A549 (cell line): ENCODE results near the gene PALM3.

Experiments
- CEBPB ChIP-seq, 2 experiments: fragments of >200 bp in 1 of 2; sonication (Bioruptor Twin) in 1 of 2; formaldehyde crosslinking in 1 of 2; IDR thresholded peaks; 2 replicates each; pipeline ENCODE4 v1.6.1; 2012 to 2016
- CTCF ChIP-seq: fragments of >200 bp; sonication (Bioruptor Twin); formaldehyde crosslinking; IDR thresholded peaks from 3 replicates; pipeline ENCODE4 v1.5.1; 2016
- KDM5A ChIP-seq: fragments of 200-600 bp; sonication (generic); IDR thresholded peaks from 2 replicates; pipeline ENCODE4 v1.6.1; 2016; ENCODE audit warnings: antibody characterized with exemption, mild to moderate bottlenecking
- PBX3 ChIP-seq: IDR thresholded peaks from 2 replicates; pipeline ENCODE4 v1.6.1; 2012
- POLR2A ChIP-seq: IDR thresholded peaks from 2 replicates; pipeline ENCODE4 v1.6.1; 2012; ENCODE audit warnings: mild to moderate bottlenecking, low read length
- POLR2AphosphoS2 ChIP-seq: conservative IDR thresholded peaks from 2 replicates; pipeline ENCODE4 v1.6.1; 2012; ENCODE audit warnings: low read length, improper control_type of control experiment, inconsistent platforms

GRCh38 chr19:14062558-14062855, 631 bp upstream of the PALM3 start:
- no peak for TF ChIP-seq KDM5A
- TF ChIP-seq CEBPB (IDR thresholded peaks at IDR 0.05): no peak
- TF ChIP-seq CTCF: no peak
- TF ChIP-seq POLR2A: no peak
- no peak for TF ChIP-seq POLR2AphosphoS2
- TF ChIP-seq PBX3: no peak
